Cardiac muscle cell (in vitro differentiated cells and primary cell): ENCODE results near the gene ZKSCAN3. TPM values are rescaled to one million over a fixed set of nuclear protein-coding genes. Genes with fewer than 3 reads are reported as not detected.

Experiments
- DNase-seq, 2 donors: peaks; one replicate each; pipeline versions ENCODE4 v3.0.0 to v3.0.0-alpha.2; 2010 to 2017; ENCODE audit warnings: low read depth in 1 of 2, low spot score in 1 of 2
- H3K27ac ChIP-seq: fragments of 200-600 bp; sonication (generic); 2 replicates; pipeline ENCODE4 v1.5.1; 2016
- H3K27me3 ChIP-seq: fragments of 200-600 bp; sonication (generic); 2 replicates; pipeline ENCODE4 v1.6.0; 2016; ENCODE audit warnings: control low read depth
- H3K36me3 ChIP-seq: fragments of 200-600 bp; sonication (generic); 2 replicates; pipeline ENCODE4 v1.5.1; 2016; ENCODE audit warnings: control low read depth
- H3K4me1 ChIP-seq: fragments of 200-600 bp; sonication (generic); 2 replicates; pipeline ENCODE4 v1.8.1; 2017; ENCODE audit warnings: low read depth, mild to moderate bottlenecking, mixed run types
- H3K4me3 ChIP-seq: fragments of 200-600 bp; sonication (generic); 2 replicates; pipeline ENCODE4 v1.5.1; 2016; ENCODE audit warnings: mild to moderate bottlenecking
- H3K9me3 ChIP-seq: fragments of 200-600 bp; sonication (generic); 2 replicates; pipeline ENCODE4 v1.5.1; 2017; ENCODE audit warnings: low read depth, mild to moderate bottlenecking, control low read depth
- polyA plus RNA-seq: library from polyadenylated mRNA; unstranded; fragments of >200 nt; fragmentation: Nextera tagmentation; extraction: Ambion mirVana; gene quantifications from 2 replicates; pipeline ENCODE4 v1.2.1, GENCODE V29; 2016
- total RNA-seq: library from RNA; depleted of rRNA; stranded (reverse); fragments of >200 nt; gene quantifications from 2 replicates; pipeline ENCODE4 v1.2.3, GENCODE V29; 2016
- TF ChIP-seq, protein P1 (sequence below): IDR thresholded peaks from 2 replicates; pipeline ENCODE4 v1.5.1; 2012; ENCODE audit warnings: low read depth, mild to moderate bottlenecking, low read length

Gene ZKSCAN3
- total and polyA plus RNA-seq, 2 experiments from 2014 or later: 7.8 to 13.3 TPM

DNA sequence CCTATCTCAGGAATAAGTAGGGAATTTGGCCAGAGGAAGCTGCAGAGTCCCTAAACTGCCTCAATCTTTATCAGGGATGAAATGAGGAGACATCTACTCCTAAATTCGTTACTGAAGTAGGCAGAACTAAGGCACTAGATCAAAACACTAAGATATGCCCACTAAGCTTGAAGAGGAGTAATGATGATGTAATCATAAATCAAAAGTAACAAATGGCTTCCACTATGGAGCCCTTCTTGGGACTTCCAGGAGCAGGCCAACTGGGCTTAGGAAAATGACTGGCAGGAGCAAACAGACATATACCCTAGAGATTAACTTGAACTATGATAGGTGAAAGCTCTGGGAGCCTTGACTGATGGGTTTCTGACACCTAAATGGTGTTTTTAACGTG lies 34.4 kb downstream of the ZKSCAN3 start:
- Histone ChIP-seq H3K36me3 (peaks cover 24% of the 10 kb centered on the region), H3K4me1 (peaks cover 3% of the 10 kb centered on the region), H3K27ac (peak overlapping the region; percentile 85), H3K27me3 (no peaks in the 10 kb centered on the region), H3K9me3 (no peaks in the 10 kb centered on the region), H3K4me3 (no peak overlapping the region)
- no peak for DNase-seq
- TF ChIP-seq, protein P1, sequence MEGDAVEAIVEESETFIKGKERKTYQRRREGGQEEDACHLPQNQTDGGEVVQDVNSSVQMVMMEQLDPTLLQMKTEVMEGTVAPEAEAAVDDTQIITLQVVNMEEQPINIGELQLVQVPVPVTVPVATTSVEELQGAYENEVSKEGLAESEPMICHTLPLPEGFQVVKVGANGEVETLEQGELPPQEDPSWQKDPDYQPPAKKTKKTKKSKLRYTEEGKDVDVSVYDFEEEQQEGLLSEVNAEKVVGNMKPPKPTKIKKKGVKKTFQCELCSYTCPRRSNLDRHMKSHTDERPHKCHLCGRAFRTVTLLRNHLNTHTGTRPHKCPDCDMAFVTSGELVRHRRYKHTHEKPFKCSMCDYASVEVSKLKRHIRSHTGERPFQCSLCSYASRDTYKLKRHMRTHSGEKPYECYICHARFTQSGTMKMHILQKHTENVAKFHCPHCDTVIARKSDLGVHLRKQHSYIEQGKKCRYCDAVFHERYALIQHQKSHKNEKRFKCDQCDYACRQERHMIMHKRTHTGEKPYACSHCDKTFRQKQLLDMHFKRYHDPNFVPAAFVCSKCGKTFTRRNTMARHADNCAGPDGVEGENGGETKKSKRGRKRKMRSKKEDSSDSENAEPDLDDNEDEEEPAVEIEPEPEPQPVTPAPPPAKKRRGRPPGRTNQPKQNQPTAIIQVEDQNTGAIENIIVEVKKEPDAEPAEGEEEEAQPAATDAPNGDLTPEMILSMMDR: no peak

DNA sequence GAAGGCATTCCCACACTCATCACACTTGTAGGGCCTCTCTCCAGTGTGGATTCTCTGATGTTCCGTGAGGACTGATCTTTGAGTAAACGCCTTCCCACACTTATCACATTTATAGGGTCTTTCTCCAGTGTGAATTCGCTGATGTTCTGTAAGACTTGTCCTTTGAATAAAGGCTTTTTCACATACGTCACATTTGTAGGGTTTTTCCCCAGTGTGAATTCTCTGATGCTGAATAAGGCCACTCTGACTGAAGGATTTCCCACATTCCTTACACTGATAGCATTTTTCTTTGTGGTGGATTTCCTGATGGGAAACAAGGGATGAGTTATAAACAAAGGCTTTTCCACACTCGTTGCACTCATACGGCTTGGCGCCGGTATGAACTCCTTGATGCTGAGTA lies 40.9 kb downstream of the ZKSCAN3 start:
- H3K27me3 ChIP-seq: no peaks in the 10 kb centered on the region
- TF ChIP-seq, protein P1: no peak
- H3K36me3 ChIP-seq: peaks cover 37% of the 10 kb centered on the region
- no peak overlapping the region for H3K4me3 ChIP-seq
- H3K9me3 ChIP-seq: no peaks in the 10 kb centered on the region
- DNase-seq: no peak
- no peaks in the 10 kb centered on the region for H3K4me1 ChIP-seq
- H3K27ac ChIP-seq: no peak overlapping the region

DNA sequence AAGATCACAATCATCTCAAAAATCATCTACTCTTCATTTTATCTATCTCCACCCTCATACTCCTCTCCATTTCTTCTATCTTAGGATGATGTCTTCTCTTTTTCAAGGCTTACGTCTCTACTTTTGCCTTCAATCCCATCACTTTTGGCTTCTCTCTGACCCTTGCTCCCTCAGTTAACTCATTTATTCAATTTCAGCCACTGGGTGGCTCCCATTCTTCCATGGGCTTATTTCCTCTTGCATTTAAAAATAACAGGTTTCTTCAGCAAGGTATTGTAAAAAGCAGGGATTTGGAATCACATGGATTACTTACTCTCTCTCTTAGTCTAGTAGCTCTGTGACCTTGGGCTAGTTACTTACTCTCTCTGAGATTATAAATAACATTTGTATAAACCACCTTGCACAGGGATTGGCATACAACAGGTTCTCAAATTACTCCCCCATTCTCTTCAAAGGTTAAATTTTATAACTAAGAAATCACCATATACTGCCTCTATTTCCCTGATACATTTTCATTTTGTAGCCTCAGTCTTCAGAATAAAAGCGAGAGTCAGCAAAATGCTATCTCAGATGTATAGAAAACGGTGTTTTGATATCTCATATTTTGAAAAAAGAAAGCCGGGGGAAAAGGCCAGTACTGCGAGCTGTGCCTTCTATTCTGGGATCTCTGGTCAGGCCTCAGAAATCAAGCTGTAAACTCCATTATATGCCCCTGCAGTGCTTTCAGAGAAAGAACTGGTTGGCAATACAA lies 44.3 kb downstream of the ZKSCAN3 start:
- Histone ChIP-seq H3K4me1 (peaks cover 6% of the 10 kb centered on the region), H3K9me3 (no peaks in the 10 kb centered on the region), H3K27ac (no peak overlapping the region), H3K4me3 (no peak overlapping the region), H3K27me3 (no peaks in the 10 kb centered on the region), H3K36me3 (peaks cover 37% of the 10 kb centered on the region)
- peak; percentile 10 to 19 for DNase-seq
- TF ChIP-seq, protein P1: peak; percentile 31

DNA sequence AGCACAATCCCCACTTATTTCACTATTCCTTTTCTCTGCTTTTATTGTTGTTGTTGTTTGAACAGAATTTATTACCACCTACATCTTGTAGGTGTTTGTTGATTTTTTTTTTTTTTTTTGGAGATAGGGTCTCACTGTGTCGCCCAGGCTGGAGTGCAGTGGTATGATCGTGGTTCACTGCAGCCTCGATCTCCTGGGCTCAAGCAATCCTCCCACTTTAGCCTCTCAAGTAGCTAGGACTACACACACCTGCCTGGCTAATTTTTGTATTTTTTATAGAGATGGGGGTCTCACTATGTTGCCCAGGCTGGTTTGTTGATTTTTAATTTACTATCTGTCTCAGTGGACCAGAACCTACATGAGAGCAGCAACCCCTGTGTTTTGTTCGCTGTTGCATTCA lies 46.2 kb downstream of the ZKSCAN3 start:
- DNase-seq: no peak
- Histone ChIP-seq H3K4me3 (no peak overlapping the region), H3K27ac (no peak overlapping the region), H3K9me3 (no peaks in the 10 kb centered on the region), H3K36me3 (peaks cover 20% of the 10 kb centered on the region), H3K27me3 (no peaks in the 10 kb centered on the region), H3K4me1 (peaks cover 6% of the 10 kb centered on the region)
- TF ChIP-seq, protein P1: no peak

DNA sequence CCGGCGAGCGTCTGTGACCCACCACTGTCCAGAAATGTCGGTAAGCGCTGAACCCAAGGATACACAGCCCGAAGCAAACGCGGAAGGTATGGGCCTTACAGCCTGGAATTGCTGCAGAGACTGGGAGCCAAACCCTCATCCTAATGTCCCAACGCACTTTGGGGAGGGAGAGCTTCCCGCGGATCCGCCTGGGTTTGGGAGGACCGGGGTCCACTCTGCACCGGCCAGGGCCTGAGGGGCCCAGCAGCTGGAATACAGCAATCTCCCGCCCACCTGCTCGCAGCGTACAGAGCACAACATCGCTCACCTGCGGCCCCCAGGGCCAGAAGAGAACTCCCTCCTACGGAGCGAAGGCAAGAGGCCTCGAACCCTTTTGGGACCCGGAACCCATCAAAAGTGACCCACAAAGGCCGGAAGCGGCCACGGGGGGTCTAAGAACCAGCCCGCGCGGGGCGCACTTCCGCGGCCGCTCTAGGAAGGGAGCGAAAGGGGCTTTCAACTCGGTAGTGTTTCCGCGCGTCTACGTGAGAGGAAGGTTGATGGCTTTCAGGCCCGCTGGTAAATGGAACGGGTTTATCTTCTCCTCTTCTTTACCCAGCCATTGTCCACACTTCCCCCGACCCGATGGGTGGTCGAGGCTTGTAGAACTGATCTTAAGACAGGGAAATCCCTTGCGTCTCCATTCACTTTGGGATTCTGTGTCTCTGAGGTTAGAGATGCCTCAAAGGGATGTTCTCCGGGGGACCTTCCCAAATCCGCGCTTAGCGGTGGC lies 49.8 kb downstream of the ZKSCAN3 start, which contains the start of gene ZSCAN12:
Gene ZSCAN12, minus strand, starts transcription at position 398 of the 772 bp plus-strand sequence. CDS start 1,342 bp downstream, outside the sequence.
- Histone ChIP-seq H3K4me3 (peak within 1 kb of the TSS; percentile 87), H3K27me3 (peaks cover 5% of the 10 kb centered on the region), H3K27ac (peak within 1 kb of the TSS; percentile 38), H3K4me1 (peaks cover 6% of the 10 kb centered on the region), H3K9me3 (no peaks in the 10 kb centered on the region), H3K36me3 (peaks cover 7% of the 10 kb centered on the region)
- TF ChIP-seq, protein P1: peak; percentile 67
- peak; percentile 89 to 95 for DNase-seq
